Naive thymus-derived CD4-positive, alpha-beta T cell (primary cell): ENCODE data around the gene ZNF74. TPM values are rescaled to one million over a fixed set of nuclear protein-coding genes. Genes with fewer than 3 reads are reported as not detected.
"Not testable (repeated sequence)": the region's sequence is repeated elsewhere in the genome, so short reads cannot be mapped to it uniquely, and the experiment has no call there.

Experiments
- ATAC-seq: fragments of 150-1000 bp; cut with Tn5 transposase; 2 replicates; pipeline ENCODE4 v1.10.0; 2021; ENCODE audit warnings: mild to moderate bottlenecking, moderate library complexity
- CTCF ChIA-PET: fragments of 350-600 bp; sonication (Branson Sonifier 250); formaldehyde crosslinking; loops from one replicate; lab custom pipeline; 2021; ENCODE audit warnings: antibody characterized with exemption; lab: Charles Lee
- POLR2A ChIA-PET: fragments of 350-600 bp; sonication (Branson Sonifier 250); formaldehyde crosslinking; loops from one replicate; lab custom pipeline; 2021; ENCODE audit warnings: antibody characterized with exemption, inconsistent platforms; lab: Charles Lee
- DNase-seq, 9 donors: peaks; one replicate each; pipeline versions ENCODE4 v3.0.0 to v3.0.0-alpha.2; 2020 to 2022; ENCODE audit warnings: mixed read lengths in 1 of 9
- H3K27ac ChIP-seq: one replicate; pipeline ENCODE4 v1.7.0; 2013; ENCODE audit warnings: mild to moderate bottlenecking, low read depth, low read length, moderate library complexity
- H3K27me3 ChIP-seq, 2 donors: one replicate each; pipeline ENCODE4 v1.7.0; 2013; ENCODE audit warnings: low read length in 2 of 2, mild to moderate bottlenecking in 2 of 2, moderate library complexity in 2 of 2; ENCODE audit not compliant: control insufficient read depth in 2 of 2, insufficient read depth in 2 of 2
- H3K36me3 ChIP-seq, 3 experiments: 1 replicate in 2 of 3; 2 replicates in 1 of 3; pipeline ENCODE4 v1.7.0; 2013; ENCODE audit warnings: low read length in 3 of 3, mild to moderate bottlenecking in 3 of 3, moderate library complexity in 1 of 3; ENCODE audit not compliant: insufficient read depth in 3 of 3, control insufficient read depth in 2 of 3
- H3K4me1 ChIP-seq, 2 donors: one replicate each; pipeline ENCODE4 v1.7.0; 2013; ENCODE audit warnings: low read length in 2 of 2, mild to moderate bottlenecking in 2 of 2, moderate library complexity in 1 of 2; ENCODE audit not compliant: control insufficient read depth in 2 of 2, insufficient read depth in 2 of 2
- H3K4me3 ChIP-seq: 2 replicates; pipeline ENCODE4 v1.7.0; 2013; ENCODE audit warnings: mild to moderate bottlenecking, low read length
- H3K9me3 ChIP-seq, 3 experiments: 1 replicate in 2 of 3; 2 replicates in 1 of 3; pipeline ENCODE4 v1.7.0; 2013; ENCODE audit warnings: low read length in 3 of 3; ENCODE audit not compliant: control insufficient read depth in 2 of 3
- H3K27ac Mint-ChIP-seq, 9 donors: one replicate each; pipeline ENCODE4 v1.8.0; 2020 to 2022; ENCODE audit warnings: mixed read lengths in 9 of 9, mild to moderate bottlenecking in 8 of 9, moderate library complexity in 5 of 9, inconsistent platforms in 2 of 9
- H3K27me3 Mint-ChIP-seq, 5 donors: one replicate each; pipeline ENCODE4 v1.8.0; 2021 to 2022; ENCODE audit warnings: mixed read lengths in 5 of 5, mild to moderate bottlenecking in 1 of 5
- H3K36me3 Mint-ChIP-seq, 5 donors: one replicate each; pipeline ENCODE4 v1.8.0; 2020 to 2022; ENCODE audit warnings: mixed read lengths in 5 of 5, mild to moderate bottlenecking in 3 of 5, inconsistent platforms in 1 of 5
- H3K4me1 Mint-ChIP-seq, 7 donors: one replicate each; pipeline ENCODE4 v1.8.0; 2020 to 2022; ENCODE audit warnings: mixed read lengths in 7 of 7, mild to moderate bottlenecking in 3 of 7, inconsistent platforms in 1 of 7
- H3K4me3 Mint-ChIP-seq, 10 donors: one replicate each; pipeline ENCODE4 v1.8.0; 2020 to 2022; ENCODE audit warnings: mild to moderate bottlenecking in 10 of 10, mixed read lengths in 10 of 10, moderate library complexity in 6 of 10, inconsistent platforms in 2 of 10
- H3K9me3 Mint-ChIP-seq, 11 donors: one replicate each; pipeline ENCODE4 v1.8.0; 2020 to 2022; ENCODE audit warnings: mixed read lengths in 11 of 11, mild to moderate bottlenecking in 4 of 11, inconsistent platforms in 1 of 11, moderate library complexity in 1 of 11
- intact Hi-C, 2 donors: fragments of 100-400 bp; cut with micrococcal nuclease; formaldehyde crosslinking; loops; one replicate each; pipeline ENCODE4 v1.15.1; 2023
- polyA plus RNA-seq, 2 donors: library from polyadenylated mRNA; unstranded; fragments of 300-500 nt; fragmentation: Illumina TruSeq; gene quantifications; one replicate each; pipeline ENCODE4 v1.2.3, GENCODE V29; 2021
- total RNA-seq, 6 experiments: library from RNA in 5 of 6; stranded (reverse) in 5 of 6; gene quantifications; 1 replicate in 5 of 6; 2 replicates in 1 of 6; pipeline ENCODE4 v1.2.3 and lab custom pipeline; 2021 to 2026

The ZNF74 gene
- 10 to 100 TPM in 3 of 5 experiments, 1 to 10 TPM in 2; 6.1 to 18.2 (median 12.9) TPM for total RNA-seq
- polyA plus RNA-seq: 10 to 100 TPM in 1 of 2 donors, 1 to 10 TPM in 1; 5.3 to 14.0 TPM
- 15.1 reads per million, percentile 44 among the genes with 10 or more reads in this experiment for total RNA-seq (lab: John Stamatoyannopoulos, UW)

- Histone ChIP-seq H3K9me3 (no peaks in the 10 kb centered on the region), H3K27ac (peak within 1 kb of the TSS; percentile 73), H3K27me3 (no peaks in the 10 kb centered on the region), H3K4me3 (peak within 1 kb of the TSS; percentile 71), H3K36me3 (no peaks in the 10 kb centered on the region), H3K4me1 (peaks cover 14 to 17% of the 10 kb centered on the region in 2 donors)
- DNase-seq: peak; percentile 69 to 90 (median 86)
- Mint-ChIP-seq H3K4me1 (peaks cover 23 to 51% (median 43%) of the 10 kb centered on the region in 7 donors), H3K27ac (peak within 1 kb of the TSS; percentile 86 to 98 (median 92)), H3K9me3 (peaks cover 0 to 8% (median 2%) of the 10 kb centered on the region in 11 donors), H3K27me3 (no peaks in the 10 kb centered on the region), H3K36me3 (peaks cover 0 to 6% (median 0%) of the 10 kb centered on the region in 5 donors), H3K4me3 (peak within 1 kb of the TSS; percentile 83 to 93 (median 91))
- ChIA-PET POLR2A (interaction anchor here (0.6 to 3.2 kb wide), 15 partner anchors 9 to 309 kb away, joined by 3 to 16 read pairs (median 3); partner anchors contain the start of gene DGCR6L), CTCF (interaction anchor here (0.7 to 1.2 kb wide), 4 partner anchors 9 to 411 kb away, joined by 3 to 6 read pairs (median 4); partner anchors contain the start of gene DGCR6L)
- peak; percentile 98 for ATAC-seq
- intact Hi-C loops: loop anchor here (1.0 to 5.0 kb wide), 8 partner anchors 13 to 463 kb away; partner anchors contain the start of genes DGCR6L (in 1 of the 2), MED15 (in 1 of the 2), PI4KA (in 1 of the 2) and SNAP29 (in 1 of the 2)
Observed at GRCh38 chr22:20393705-20394476, at the start of gene ZNF74. Gene ZNF74, plus strand, starts transcription at chr22:20394151. Its CDS starts 478 bp downstream, at chr22:20394629.

GRCh38 chr22:20346553-20346952 is 47.4 kb upstream of the ZNF74 start:
- H3K27ac Mint-ChIP-seq, H3K36me3 Mint-ChIP-seq, H3K4me3 Mint-ChIP-seq, H3K4me1 ChIP-seq, H3K27ac ChIP-seq, DNase-seq, H3K27me3 ChIP-seq, H3K9me3 ChIP-seq, H3K4me1 Mint-ChIP-seq, H3K36me3 ChIP-seq, H3K4me3 ChIP-seq, H3K27me3 Mint-ChIP-seq, intact Hi-C loops, ATAC-seq, POLR2A ChIA-PET, H3K9me3 Mint-ChIP-seq, CTCF ChIA-PET: not testable (repeated sequence)

GRCh38 chr22:20352536-20352935 is 41.4 kb upstream of the ZNF74 start:
- H3K27ac Mint-ChIP-seq, H3K36me3 ChIP-seq, CTCF ChIA-PET, intact Hi-C loops, ATAC-seq, H3K36me3 Mint-ChIP-seq, H3K4me1 Mint-ChIP-seq, H3K4me3 Mint-ChIP-seq, DNase-seq, H3K9me3 Mint-ChIP-seq, POLR2A ChIA-PET, H3K9me3 ChIP-seq, H3K4me1 ChIP-seq, H3K27me3 ChIP-seq, H3K27me3 Mint-ChIP-seq, H3K27ac ChIP-seq, H3K4me3 ChIP-seq: not testable (repeated sequence)

DNA sequence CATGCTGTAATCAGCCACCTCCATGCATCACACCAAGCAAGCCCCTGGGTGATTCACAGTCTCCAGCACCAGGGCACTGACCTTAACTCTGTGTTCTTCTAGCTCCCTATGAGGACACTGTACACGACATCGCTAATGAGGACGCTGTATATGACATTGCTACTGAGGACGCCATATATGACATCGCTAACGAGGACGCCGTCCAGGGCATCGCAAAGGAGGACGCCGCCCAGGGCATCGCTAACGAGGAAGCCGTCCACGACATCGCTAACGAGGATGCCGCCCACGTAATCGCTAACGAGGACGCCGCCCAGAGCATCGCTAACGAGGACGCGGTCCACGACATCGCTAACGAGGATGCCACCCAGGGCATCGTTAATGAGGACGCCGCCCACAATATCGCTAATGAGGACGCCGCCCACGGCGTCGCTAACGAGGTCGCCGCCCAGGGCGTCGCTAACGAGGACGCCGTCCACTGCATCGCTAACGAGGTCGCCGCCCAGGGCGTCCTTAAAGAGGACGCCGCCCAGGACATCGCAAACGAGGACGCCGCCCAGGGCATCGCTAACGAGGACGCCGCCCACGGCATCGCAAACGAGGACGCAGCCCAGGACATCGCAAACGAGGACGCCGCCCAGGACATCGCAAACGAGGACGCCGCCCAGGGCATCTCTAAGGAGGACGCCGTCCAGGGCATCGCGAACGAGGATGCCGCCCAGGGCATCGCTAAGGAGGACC is 39.5 kb upstream of the ZNF74 start:
- no peaks in the 10 kb centered on the region for H3K4me1 ChIP-seq
- peak overlapping the region in 2 of 9 donors; percentile 59 to 65 for H3K27ac Mint-ChIP-seq
- no peaks in the 10 kb centered on the region for H3K36me3 ChIP-seq
- H3K36me3 Mint-ChIP-seq: peaks cover 0 to 2% (median 0%) of the 10 kb centered on the region in 5 donors
- peaks cover 0 to 2% (median 0%) of the 10 kb centered on the region in 11 donors for H3K9me3 Mint-ChIP-seq
- DNase-seq: no peak
- ChIA-PET CTCF (no interaction called here), POLR2A (interaction anchor here (0.7 kb wide), 1 partner anchor 39 kb away, joined by 3 read pairs; no protein-coding TSS in a partner anchor)
- no peaks in the 10 kb centered on the region for H3K27me3 ChIP-seq
- no peaks in the 10 kb centered on the region for H3K4me1 Mint-ChIP-seq
- no peak overlapping the region for H3K27ac ChIP-seq
- no peaks in the 10 kb centered on the region for H3K27me3 Mint-ChIP-seq
- ATAC-seq: no peak
- H3K4me3 Mint-ChIP-seq: no peak overlapping the region
- intact Hi-C loops: no loop called here
- H3K9me3 ChIP-seq: no peaks in the 10 kb centered on the region
- no peak overlapping the region for H3K4me3 ChIP-seq

DNA sequence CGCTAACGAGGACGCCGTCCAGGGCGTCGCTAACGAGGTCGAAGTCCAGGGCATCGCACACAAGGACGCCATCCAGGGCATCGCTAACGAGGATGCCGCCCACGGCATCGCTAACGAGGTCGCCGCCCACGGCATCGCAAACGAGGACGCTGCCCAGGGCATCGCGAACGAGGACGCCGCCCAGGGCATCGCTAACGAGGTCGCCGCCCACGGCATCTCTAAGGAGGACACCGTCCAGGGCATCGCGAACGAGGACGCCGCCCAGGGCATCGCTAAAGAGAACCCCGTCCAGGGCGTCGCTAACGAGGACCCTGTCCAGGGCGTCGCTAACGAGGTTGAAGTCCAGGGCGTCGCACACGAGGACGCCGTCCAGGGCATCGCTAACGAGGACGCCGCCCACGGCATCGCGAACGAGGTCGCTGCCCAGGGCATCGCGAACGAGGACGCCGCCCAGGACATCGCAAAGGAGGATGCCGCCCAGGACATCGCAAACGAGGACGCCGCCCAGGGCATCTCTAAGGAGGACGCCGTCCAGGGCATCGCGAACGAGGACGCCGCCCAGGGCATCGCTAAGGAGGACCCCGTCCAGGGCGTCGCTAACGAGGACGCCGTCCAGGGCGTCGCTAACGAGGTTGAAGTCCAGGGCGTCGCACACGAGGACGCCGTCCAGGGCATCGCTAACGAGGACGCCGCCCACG is 37.9 kb upstream of the ZNF74 start:
- H3K27me3 Mint-ChIP-seq, H3K9me3 ChIP-seq, CTCF ChIA-PET, H3K4me3 Mint-ChIP-seq, H3K9me3 Mint-ChIP-seq, H3K27ac Mint-ChIP-seq, H3K4me3 ChIP-seq, H3K4me1 Mint-ChIP-seq, H3K36me3 Mint-ChIP-seq, H3K27me3 ChIP-seq, POLR2A ChIA-PET, DNase-seq, intact Hi-C loops, H3K27ac ChIP-seq, ATAC-seq, H3K36me3 ChIP-seq, H3K4me1 ChIP-seq: not testable (repeated sequence)

- H3K4me1 Mint-ChIP-seq, CTCF ChIA-PET, H3K27me3 Mint-ChIP-seq, DNase-seq, H3K36me3 Mint-ChIP-seq, POLR2A ChIA-PET, H3K4me3 ChIP-seq, H3K27ac ChIP-seq, H3K9me3 ChIP-seq, H3K36me3 ChIP-seq, H3K4me1 ChIP-seq, H3K27me3 ChIP-seq, intact Hi-C loops, H3K4me3 Mint-ChIP-seq, H3K9me3 Mint-ChIP-seq, ATAC-seq, H3K27ac Mint-ChIP-seq: not testable (repeated sequence)
Observed at GRCh38 chr22:20356906-20357305, 37.0 kb upstream of the ZNF74 start.
